Lung (tissue), 12 donors: ENCODE data around the gene PDIA4. TPM values are rescaled to one million over a fixed set of nuclear protein-coding genes. Genes with fewer than 3 reads are reported as not detected.

Experiments used
- ATAC-seq: fragments of 200-7000 bp; cut with Tn5 transposase; one replicate; pipeline ENCODE4 v1.9.1; 2020; ENCODE audit warnings: moderate number of reproducible peaks; ENCODE audit not compliant: insufficient read depth, low FRiP score
- DNase-seq, 3 donors: peaks; one replicate each; pipeline ENCODE4 v3.0.0-alpha.2; 2013 to 2017
- H3K27ac ChIP-seq, 2 donors: one replicate each; pipeline ENCODE4 v1.5.1; 2013; ENCODE audit warnings: mild to moderate bottlenecking in 2 of 2, moderate library complexity in 2 of 2, control low read depth in 1 of 2, inconsistent platforms in 1 of 2, low read depth in 1 of 2, low read length in 1 of 2
- H3K27me3 ChIP-seq, 3 donors: one replicate each; pipeline ENCODE4 v1.5.1; 2013; ENCODE audit warnings: low read length in 2 of 3; ENCODE audit not compliant: control insufficient read depth in 3 of 3, insufficient read depth in 3 of 3
- H3K36me3 ChIP-seq, 4 donors: one replicate each; pipeline ENCODE4 v1.5.1; 2013; ENCODE audit warnings: low read length in 4 of 4, mild to moderate bottlenecking in 1 of 4, moderate library complexity in 1 of 4; ENCODE audit not compliant: control insufficient read depth in 4 of 4, insufficient read depth in 4 of 4
- H3K4me1 ChIP-seq, 5 donors: one replicate each; pipeline ENCODE4 v1.5.1; 2013; ENCODE audit warnings: low read length in 5 of 5, mild to moderate bottlenecking in 2 of 5, moderate library complexity in 1 of 5; ENCODE audit not compliant: control insufficient read depth in 5 of 5, insufficient read depth in 5 of 5
- H3K4me3 ChIP-seq: one replicate; pipeline ENCODE4 v1.5.1; 2013; ENCODE audit warnings: mild to moderate bottlenecking, control low read depth, moderate library complexity
- H3K9ac ChIP-seq, 2 donors: one replicate each; pipeline ENCODE4 v1.5.1; 2013; ENCODE audit warnings: low read length in 2 of 2, control low read depth in 1 of 2; ENCODE audit not compliant: insufficient read depth in 1 of 2
- H3K9me3 ChIP-seq, 4 donors: one replicate each; pipeline ENCODE4 v1.5.1; 2013; ENCODE audit warnings: low read length in 3 of 4, mild to moderate bottlenecking in 1 of 4, moderate library complexity in 1 of 4; ENCODE audit not compliant: control insufficient read depth in 4 of 4, insufficient read depth in 3 of 4
- CTCF ChIP-seq: IDR thresholded peaks from 2 replicates; pipeline ENCODE4 v1.5.1; 2012; ENCODE audit warnings: mild to moderate bottlenecking; ENCODE audit errors: control extremely low read depth, extremely low read depth
- WGBS, 2 donors: extraction: QIAGEN DNeasy Blood & Tissue Kit; methylation state at CpG; one replicate each; pipeline ENCODE4 v1.1.7; 2013; 5-methylcytosine and 5-hydroxymethylcytosine counted together
- polyA plus RNA-seq, 2 donors: library from polyadenylated mRNA; stranded (reverse); fragments of 200-250 nt; gene quantifications; one replicate each; pipeline ENCODE4 v1.2.1, GENCODE V29; 2013
- total RNA-seq, 2 donors: library from RNA; depleted of rRNA in 1 of 2; stranded (reverse); fragments of >200 nt in 1 of 2; gene quantifications; one replicate each; pipeline ENCODE4 v1.2.1, GENCODE V29; 2014 to 2021
- donor health status: control.
- donor health status: control.
- donor health status: Bipolar disorder and iron deficiency.
- donor health status: healthy.
- donor health status: DM: yes; HTN: yes; CAD: no.

Gene PDIA4
- total and polyA plus RNA-seq, 4 donors, result 48.6 to 213 (median 147) TPM

- no peak for ATAC-seq
- H3K9me3 ChIP-seq, result no peaks in the 10 kb centered on the region
- H3K36me3 ChIP-seq, result peaks cover 0 to 29% (median 3%) of the 10 kb centered on the region in 4 donors
- H3K4me3 ChIP-seq, result no peak overlapping the region
- DNase-seq, result no peak
- H3K9ac ChIP-seq, result no peak overlapping the region
- H3K27me3 ChIP-seq, result no peaks in the 10 kb centered on the region
- no peak for TF ChIP-seq CTCF
- H3K27ac ChIP-seq, result no peak overlapping the region
- WGBS, 2 donors, result 88 to 93% methylated on average over 29 of the region's 29 CpGs
- H3K4me1 ChIP-seq, result no peaks in the 10 kb centered on the region
These were observed 42.9 kb upstream of the PDIA4 start for GRCh38 chr7:149071182-149071635.

GRCh38 chr7:149070372-149071125 is 42.2 kb upstream of the PDIA4 start:
- Histone ChIP-seq H3K27ac (no peak overlapping the region), H3K27me3 (no peaks in the 10 kb centered on the region), H3K4me3 (no peak overlapping the region), H3K9me3 (no peaks in the 10 kb centered on the region), H3K36me3 (peaks cover 0 to 29% (median 3%) of the 10 kb centered on the region in 4 donors), H3K9ac (no peak overlapping the region), H3K4me1 (no peaks in the 10 kb centered on the region)
- WGBS, 2 donors, result 96% methylated on average over 31 of the region's 31 CpGs
- TF ChIP-seq CTCF, result no peak
- ATAC-seq (no peak), DNase-seq (no peak)

- Histone ChIP-seq H3K4me1 (no peaks in the 10 kb centered on the region), H3K4me3 (no peak overlapping the region), H3K36me3 (peaks cover 0 to 27% (median 3%) of the 10 kb centered on the region in 4 donors), H3K9me3 (no peaks in the 10 kb centered on the region), H3K27ac (no peak overlapping the region), H3K27me3 (no peaks in the 10 kb centered on the region), H3K9ac (no peak overlapping the region)
- no peak for TF ChIP-seq CTCF
- ATAC-seq, result no peak
- WGBS, 2 donors, result 70 to 80% methylated on average over 4 of the region's 4 CpGs
- DNase-seq, result no peak
These were observed 39.6 kb upstream of the PDIA4 start for GRCh38 chr7:149067869-149068268.
